Measurements from ENCODE around the gene SMCO2.

The SMCO2 gene

DNA sequence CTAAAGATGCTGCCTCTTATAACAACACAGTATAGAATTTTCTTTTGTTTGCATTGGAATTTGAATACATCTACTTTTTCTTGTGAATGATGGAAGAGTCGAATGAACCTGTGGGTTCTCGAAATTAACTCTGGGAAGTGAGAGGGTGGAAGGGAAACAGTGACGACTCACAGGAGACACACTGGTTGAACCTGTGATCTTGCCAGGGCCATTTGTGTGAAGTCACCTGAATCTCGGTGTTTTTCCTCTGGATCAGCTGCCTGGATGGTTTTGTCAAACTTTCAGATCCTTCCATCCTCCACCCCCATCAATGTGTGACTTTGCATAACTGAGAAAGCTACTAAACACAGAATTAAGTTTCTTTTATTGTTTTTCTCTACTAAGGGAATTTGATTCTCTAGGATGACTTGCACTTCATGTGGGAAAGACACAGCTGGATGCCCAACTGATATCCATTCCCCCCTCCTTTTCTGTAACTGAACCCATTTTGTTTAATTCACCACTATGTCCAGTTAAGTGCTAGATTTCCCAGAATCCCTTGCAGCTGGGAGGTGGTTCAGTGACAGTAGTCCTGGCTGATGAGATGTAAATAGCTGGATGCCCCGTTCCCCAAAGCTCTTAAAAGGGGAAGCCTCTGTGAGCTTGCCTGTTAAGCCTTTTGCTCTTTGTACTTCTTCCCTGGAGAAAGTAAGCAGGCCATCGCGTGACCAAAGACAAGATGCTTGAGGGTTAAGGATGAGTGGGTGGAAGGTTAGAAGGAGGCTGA, 83.8 kb downstream of the SMCO2 start:
- no peak overlapping the region for H3K27ac ChIP-seq
- no peak for DNase-seq
- TF ChIP-seq, protein P1, sequence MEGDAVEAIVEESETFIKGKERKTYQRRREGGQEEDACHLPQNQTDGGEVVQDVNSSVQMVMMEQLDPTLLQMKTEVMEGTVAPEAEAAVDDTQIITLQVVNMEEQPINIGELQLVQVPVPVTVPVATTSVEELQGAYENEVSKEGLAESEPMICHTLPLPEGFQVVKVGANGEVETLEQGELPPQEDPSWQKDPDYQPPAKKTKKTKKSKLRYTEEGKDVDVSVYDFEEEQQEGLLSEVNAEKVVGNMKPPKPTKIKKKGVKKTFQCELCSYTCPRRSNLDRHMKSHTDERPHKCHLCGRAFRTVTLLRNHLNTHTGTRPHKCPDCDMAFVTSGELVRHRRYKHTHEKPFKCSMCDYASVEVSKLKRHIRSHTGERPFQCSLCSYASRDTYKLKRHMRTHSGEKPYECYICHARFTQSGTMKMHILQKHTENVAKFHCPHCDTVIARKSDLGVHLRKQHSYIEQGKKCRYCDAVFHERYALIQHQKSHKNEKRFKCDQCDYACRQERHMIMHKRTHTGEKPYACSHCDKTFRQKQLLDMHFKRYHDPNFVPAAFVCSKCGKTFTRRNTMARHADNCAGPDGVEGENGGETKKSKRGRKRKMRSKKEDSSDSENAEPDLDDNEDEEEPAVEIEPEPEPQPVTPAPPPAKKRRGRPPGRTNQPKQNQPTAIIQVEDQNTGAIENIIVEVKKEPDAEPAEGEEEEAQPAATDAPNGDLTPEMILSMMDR (IDR thresholded peaks at IDR 0.05; ENCODE audit: low read depth, low read length), result no peak
- no peaks in the 10 kb centered on the region for H3K27me3 ChIP-seq (ENCODE audit: insufficient read depth, low read depth, severe bottlenecking)
- H3K36me3 ChIP-seq, result no peaks in the 10 kb centered on the region
- H3K9me3 ChIP-seq (ENCODE audit: severe bottlenecking), result no peaks in the 10 kb centered on the region
- no peak overlapping the region for H3K4me3 ChIP-seq (ENCODE audit: low read depth, low read length)

DNA sequence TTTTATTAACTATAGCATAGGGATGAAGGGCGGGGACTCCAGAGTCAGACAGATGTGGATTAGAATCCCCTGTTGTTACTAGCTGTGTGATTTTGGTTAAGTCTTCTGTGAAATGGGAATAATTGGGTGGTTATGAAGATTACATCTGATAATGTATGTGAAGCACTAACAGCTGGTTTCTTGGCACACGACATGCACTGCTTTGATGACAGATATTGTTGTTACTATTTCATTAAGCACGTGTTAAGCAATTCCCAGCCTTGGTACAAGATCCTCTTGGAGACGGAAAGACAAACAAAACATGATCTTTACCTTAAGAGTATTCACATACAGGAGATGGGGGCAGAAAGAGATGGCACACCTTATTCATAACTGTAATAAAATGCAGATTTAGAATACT, 85.4 kb downstream of the SMCO2 start:
- no peak for DNase-seq
- no peak overlapping the region for H3K4me3 ChIP-seq (ENCODE audit: low read depth, low read length)
- H3K27ac ChIP-seq, result no peak overlapping the region
- no peaks in the 10 kb centered on the region for H3K36me3 ChIP-seq
- TF ChIP-seq, protein P1 (IDR thresholded peaks at IDR 0.05; ENCODE audit: low read depth, low read length), result no peak
- no peaks in the 10 kb centered on the region for H3K27me3 ChIP-seq (ENCODE audit: insufficient read depth, low read depth, severe bottlenecking)
- H3K9me3 ChIP-seq (ENCODE audit: severe bottlenecking), result no peaks in the 10 kb centered on the region

DNA sequence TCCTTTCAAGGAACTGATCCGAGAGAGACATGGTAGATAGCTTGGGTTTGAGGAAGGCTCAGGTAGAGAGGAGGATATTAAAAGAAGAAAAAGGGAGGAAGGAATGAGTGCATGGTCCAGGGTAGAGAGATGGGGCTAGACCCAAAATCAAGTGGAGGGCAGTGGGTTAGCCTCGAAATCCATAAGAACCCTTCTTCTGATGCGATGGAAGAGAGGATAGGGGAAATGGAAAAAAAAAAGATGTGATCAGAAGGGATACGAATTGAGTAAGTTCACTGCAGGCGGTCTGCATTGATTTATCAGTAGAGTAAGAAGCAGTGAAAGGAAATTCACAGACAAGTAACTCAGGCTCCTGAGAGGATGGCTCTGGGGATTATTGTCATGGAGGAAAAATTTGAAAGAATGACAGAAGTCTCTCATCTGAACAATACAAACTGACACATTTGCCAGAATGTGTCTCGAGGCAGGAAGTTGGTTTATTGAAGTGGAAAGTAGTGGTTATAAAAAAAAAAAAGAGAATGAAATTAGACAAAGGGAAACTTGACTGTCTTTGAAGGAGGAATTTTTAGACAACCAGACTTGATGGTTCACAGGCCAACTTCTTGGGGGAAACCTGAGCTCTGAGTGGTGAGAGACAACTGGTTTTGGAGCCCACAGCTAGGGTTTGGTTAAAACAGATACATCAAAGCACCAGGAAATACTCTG, 87.7 kb downstream of the SMCO2 start:
- TF ChIP-seq, protein P1 (IDR thresholded peaks at IDR 0.05; ENCODE audit: low read depth, low read length), result no peak
- no peaks in the 10 kb centered on the region for H3K9me3 ChIP-seq (ENCODE audit: severe bottlenecking)
- no peak overlapping the region for H3K4me3 ChIP-seq (ENCODE audit: low read depth, low read length)
- no peaks in the 10 kb centered on the region for H3K36me3 ChIP-seq
- no peak overlapping the region for H3K27ac ChIP-seq
- DNase-seq, result no peak
- H3K27me3 ChIP-seq (ENCODE audit: insufficient read depth, low read depth, severe bottlenecking), result no peaks in the 10 kb centered on the region

DNA sequence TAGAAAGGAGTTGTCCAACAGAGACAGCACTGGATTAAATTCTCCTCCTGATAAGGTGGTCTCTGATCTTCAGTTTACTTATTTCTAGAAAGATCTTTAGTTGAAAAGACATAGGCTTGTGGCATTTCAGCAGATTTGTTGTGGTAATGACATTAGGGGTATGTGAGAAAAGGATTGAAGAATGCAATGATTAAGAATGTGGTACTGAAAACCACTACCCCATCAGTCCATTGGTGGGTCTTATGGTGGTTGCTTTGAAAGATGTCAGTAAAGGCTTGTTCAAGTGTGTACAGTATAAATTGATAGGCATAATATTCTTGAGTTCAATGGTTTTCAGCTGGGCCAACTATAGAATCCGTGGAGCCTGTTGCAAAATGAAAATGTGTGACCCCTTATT, 88.2 kb downstream of the SMCO2 start:
- Histone ChIP-seq H3K4me3 (ENCODE audit: low read depth, low read length) (no peak overlapping the region), H3K36me3 (no peaks in the 10 kb centered on the region), H3K27me3 (ENCODE audit: insufficient read depth, low read depth, severe bottlenecking) (no peaks in the 10 kb centered on the region), H3K9me3 (ENCODE audit: severe bottlenecking) (no peaks in the 10 kb centered on the region), H3K27ac (no peak overlapping the region)
- TF ChIP-seq, protein P1 (IDR thresholded peaks at IDR 0.05; ENCODE audit: low read depth, low read length), result no peak
- no peak for DNase-seq

DNA sequence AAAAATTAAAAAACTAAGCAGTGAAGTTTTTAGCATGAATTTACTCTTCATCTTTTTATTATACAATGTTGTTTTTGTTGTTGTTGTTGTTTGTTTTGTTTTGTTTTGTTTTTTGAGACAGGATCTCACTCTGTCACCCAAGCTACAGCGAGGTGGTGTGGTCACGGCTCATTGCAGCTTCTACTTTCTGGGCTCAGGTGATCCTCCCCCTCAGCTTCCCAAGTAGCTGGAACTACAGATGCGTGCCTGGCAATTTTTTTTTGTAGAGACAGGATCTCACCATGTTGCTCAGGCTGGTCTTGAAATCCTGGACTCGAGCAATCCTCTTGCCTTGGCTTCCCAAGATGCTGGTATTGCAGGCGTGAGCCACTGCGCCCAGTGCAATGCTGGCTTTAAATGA, 88.8 kb downstream of the SMCO2 start:
- no peak overlapping the region for H3K27ac ChIP-seq
- TF ChIP-seq, protein P1 (IDR thresholded peaks at IDR 0.05; ENCODE audit: low read depth, low read length), result no peak
- no peak overlapping the region for H3K4me3 ChIP-seq (ENCODE audit: low read depth, low read length)
- DNase-seq, result no peak
- H3K36me3 ChIP-seq, result no peaks in the 10 kb centered on the region
- H3K27me3 ChIP-seq (ENCODE audit: insufficient read depth, low read depth, severe bottlenecking), result no peaks in the 10 kb centered on the region
- no peaks in the 10 kb centered on the region for H3K9me3 ChIP-seq (ENCODE audit: severe bottlenecking)
